ENCODE measurements around the gene SOX18.

- TF ChIP-seq, protein P1, sequence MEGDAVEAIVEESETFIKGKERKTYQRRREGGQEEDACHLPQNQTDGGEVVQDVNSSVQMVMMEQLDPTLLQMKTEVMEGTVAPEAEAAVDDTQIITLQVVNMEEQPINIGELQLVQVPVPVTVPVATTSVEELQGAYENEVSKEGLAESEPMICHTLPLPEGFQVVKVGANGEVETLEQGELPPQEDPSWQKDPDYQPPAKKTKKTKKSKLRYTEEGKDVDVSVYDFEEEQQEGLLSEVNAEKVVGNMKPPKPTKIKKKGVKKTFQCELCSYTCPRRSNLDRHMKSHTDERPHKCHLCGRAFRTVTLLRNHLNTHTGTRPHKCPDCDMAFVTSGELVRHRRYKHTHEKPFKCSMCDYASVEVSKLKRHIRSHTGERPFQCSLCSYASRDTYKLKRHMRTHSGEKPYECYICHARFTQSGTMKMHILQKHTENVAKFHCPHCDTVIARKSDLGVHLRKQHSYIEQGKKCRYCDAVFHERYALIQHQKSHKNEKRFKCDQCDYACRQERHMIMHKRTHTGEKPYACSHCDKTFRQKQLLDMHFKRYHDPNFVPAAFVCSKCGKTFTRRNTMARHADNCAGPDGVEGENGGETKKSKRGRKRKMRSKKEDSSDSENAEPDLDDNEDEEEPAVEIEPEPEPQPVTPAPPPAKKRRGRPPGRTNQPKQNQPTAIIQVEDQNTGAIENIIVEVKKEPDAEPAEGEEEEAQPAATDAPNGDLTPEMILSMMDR (conservative IDR thresholded peaks at IDR 0.05; ENCODE audit: low read depth, low read length), result no peak
- no peak for TF ChIP-seq CEBPB (IDR thresholded peaks at IDR 0.05; ENCODE audit: low read depth, low read length)
- TF ChIP-seq POLR2A (IDR thresholded peaks at IDR 0.05; ENCODE audit: low read depth, low read length), result no peak
- TF ChIP-seq SMC3 (IDR thresholded peaks at IDR 0.05; ENCODE audit: low read depth, low read length), result no peak
- TF ChIP-seq MAFK (IDR thresholded peaks at IDR 0.05; ENCODE audit: low read depth, low read length), result no peak
- TF ChIP-seq, protein P2, sequence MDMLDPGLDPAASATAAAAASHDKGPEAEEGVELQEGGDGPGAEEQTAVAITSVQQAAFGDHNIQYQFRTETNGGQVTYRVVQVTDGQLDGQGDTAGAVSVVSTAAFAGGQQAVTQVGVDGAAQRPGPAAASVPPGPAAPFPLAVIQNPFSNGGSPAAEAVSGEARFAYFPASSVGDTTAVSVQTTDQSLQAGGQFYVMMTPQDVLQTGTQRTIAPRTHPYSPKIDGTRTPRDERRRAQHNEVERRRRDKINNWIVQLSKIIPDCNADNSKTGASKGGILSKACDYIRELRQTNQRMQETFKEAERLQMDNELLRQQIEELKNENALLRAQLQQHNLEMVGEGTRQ (IDR thresholded peaks at IDR 0.05; ENCODE audit: low read depth, low read length), result no peak
- no peak for TF ChIP-seq NFE2L2 (IDR thresholded peaks at IDR 0.05; ENCODE audit: low read depth, low read length)
- TF ChIP-seq RAD21 (IDR thresholded peaks at IDR 0.05; ENCODE audit: low read length), result no peak
- no peak for TF ChIP-seq CHD1 (IDR thresholded peaks at IDR 0.05; ENCODE audit: low read depth, low read length)
- TF ChIP-seq MAZ (IDR thresholded peaks at IDR 0.05; ENCODE audit: borderline replicate concordance, low read depth, low read length), result no peak
- no peak for TF ChIP-seq MXI1 (IDR thresholded peaks at IDR 0.05; ENCODE audit: borderline replicate concordance, low read depth, low read length)
- TF ChIP-seq, protein P3, sequence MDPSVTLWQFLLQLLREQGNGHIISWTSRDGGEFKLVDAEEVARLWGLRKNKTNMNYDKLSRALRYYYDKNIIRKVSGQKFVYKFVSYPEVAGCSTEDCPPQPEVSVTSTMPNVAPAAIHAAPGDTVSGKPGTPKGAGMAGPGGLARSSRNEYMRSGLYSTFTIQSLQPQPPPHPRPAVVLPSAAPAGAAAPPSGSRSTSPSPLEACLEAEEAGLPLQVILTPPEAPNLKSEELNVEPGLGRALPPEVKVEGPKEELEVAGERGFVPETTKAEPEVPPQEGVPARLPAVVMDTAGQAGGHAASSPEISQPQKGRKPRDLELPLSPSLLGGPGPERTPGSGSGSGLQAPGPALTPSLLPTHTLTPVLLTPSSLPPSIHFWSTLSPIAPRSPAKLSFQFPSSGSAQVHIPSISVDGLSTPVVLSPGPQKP (IDR thresholded peaks at IDR 0.05; ENCODE audit: borderline replicate concordance, low read depth, low read length), result no peak
- TF ChIP-seq FOS (IDR thresholded peaks at IDR 0.05; ENCODE audit: low read depth, low read length), result no peak
Measured at GRCh38 chr20:64065062-64065973, 15.9 kb upstream of the SOX18 start.
